Keratinocyte (primary cell): ENCODE measurements around the gene VANGL2. TPM values are rescaled to one million over a fixed set of nuclear protein-coding genes. Genes with fewer than 3 reads are reported as not detected.

Source experiments
- DNase-seq: peaks from one replicate; pipeline ENCODE4 v3.0.0-alpha.2; 2011; ENCODE audit warnings: low read depth, missing footprints, low spot score
- FAIRE-seq: peaks from 2 replicates; lab custom pipeline; 2011; peaks lifted over from hg19 to GRCh38; lab: Jason Lieb, UNC
- H2AFZ ChIP-seq: 2 replicates; pipeline ENCODE4 v1.6.0; 2012; ENCODE audit warnings: low read length, control low read depth, inconsistent platforms; ENCODE audit not compliant: control insufficient read depth
- H3K27ac ChIP-seq: 2 replicates; pipeline ENCODE4 v1.5.1; 2011; ENCODE audit warnings: low read length; ENCODE audit not compliant: control insufficient read depth, insufficient read depth
- H3K27me3 ChIP-seq: 3 replicates; pipeline ENCODE4 v1.6.0; 2011; ENCODE audit warnings: low read length; ENCODE audit not compliant: control insufficient read depth, insufficient read depth; ENCODE audit errors: extremely low read depth
- H3K36me3 ChIP-seq, 2 experiments: 2 replicates in 1 of 2; 3 replicates in 1 of 2; pipeline ENCODE4 v1.5.1; 2011; ENCODE audit warnings: low read length in 2 of 2, mild to moderate bottlenecking in 1 of 2; ENCODE audit not compliant: control insufficient read depth in 2 of 2, insufficient read depth in 2 of 2; ENCODE audit errors: extremely low read depth in 1 of 2
- H3K4me1 ChIP-seq: 3 replicates; pipeline ENCODE4 v1.5.1; 2011; ENCODE audit warnings: low read length; ENCODE audit not compliant: control insufficient read depth, insufficient read depth; ENCODE audit errors: extremely low read depth
- H3K4me2 ChIP-seq: 3 replicates; pipeline ENCODE4 v1.6.0; 2011; ENCODE audit warnings: low read depth, low read length; ENCODE audit not compliant: control insufficient read depth, insufficient read depth; ENCODE audit errors: extremely low read depth
- H3K4me3 ChIP-seq, 3 experiments: fragments of 200-600 bp in 1 of 3; sonication (generic) in 1 of 3; 2 replicates in 2 of 3; 3 replicates in 1 of 3; pipeline ENCODE4 v1.5.1; 2011 to 2016; ENCODE audit warnings: low read length in 3 of 3, mild to moderate bottlenecking in 3 of 3, control low read depth in 2 of 3, inconsistent platforms in 1 of 3, low read depth in 1 of 3, mixed read lengths in 1 of 3, mixed run types in 1 of 3, moderate library complexity in 1 of 3; ENCODE audit not compliant: control insufficient read depth in 2 of 3, insufficient read depth in 2 of 3; ENCODE audit errors: extremely low read depth in 1 of 3
- H3K79me2 ChIP-seq: 2 replicates; pipeline ENCODE4 v1.6.0; 2012; ENCODE audit warnings: low read length; ENCODE audit not compliant: control insufficient read depth, insufficient read depth
- H3K9ac ChIP-seq: 3 replicates; pipeline ENCODE4 v1.6.0; 2011; ENCODE audit warnings: low read length; ENCODE audit not compliant: control insufficient read depth, insufficient read depth; ENCODE audit errors: extremely low read depth
- H3K9me1 ChIP-seq: 3 replicates; pipeline ENCODE4 v1.6.0; 2011; ENCODE audit warnings: low read length; ENCODE audit not compliant: control insufficient read depth, insufficient read depth; ENCODE audit errors: extremely low read depth
- H3K9me3 ChIP-seq: 2 replicates; pipeline ENCODE4 v1.5.1; 2012; ENCODE audit warnings: low read depth, low read length; ENCODE audit not compliant: control insufficient read depth
- H4K20me1 ChIP-seq: 3 replicates; pipeline ENCODE4 v1.6.0; 2011; ENCODE audit warnings: low read length; ENCODE audit not compliant: control insufficient read depth, insufficient read depth; ENCODE audit errors: extremely low read depth
- EZH2 ChIP-seq: IDR thresholded peaks from one replicate; pipeline ENCODE4 v1.6.1; 2012; ENCODE audit warnings: inconsistent platforms, mild to moderate bottlenecking, low read length, moderate library complexity
- dilution Hi-C: fragments of 300-500 bp; cut with MboI; formaldehyde crosslinking; loops from one replicate; pipeline ENCODE4 v1.7.0; 2020; ENCODE audit warnings: low sequenced_read_pairs; ENCODE audit not compliant: extremely low pct_ligation_motif_present
- polyA plus RNA-seq, 5 experiments: library from polyadenylated mRNA; depleted of rRNA in 3 of 5; stranded (reverse) in 3 of 5; stranded (forward) in 1 of 5; unstranded in 1 of 5; fragments of >200 nt; gene quantifications; 1 replicate in 1 of 5; 2 replicates in 3 of 5; 3 replicates in 1 of 5; pipeline versions ENCODE4 v1.2.1 to v1.2.3, GENCODE V29; 2011 to 2012; ENCODE audit warnings: missing spikeins in 2 of 5, low read depth in 1 of 5, low replicate concordance in 1 of 5
- TF ChIP-seq, protein P1 (sequence below), 3 experiments: IDR thresholded peaks in 1 of 3; conservative IDR thresholded peaks in 1 of 3; optimal IDR thresholded peaks in 1 of 3; 2 replicates in 2 of 3; 3 replicates in 1 of 3; pipeline versions ENCODE3 to v1.5.1; 2011; ENCODE audit warnings: low read length in 3 of 3, mild to moderate bottlenecking in 3 of 3, moderate library complexity in 2 of 3, control low read depth in 1 of 3, inconsistent platforms in 1 of 3; ENCODE audit not compliant: insufficient read depth in 2 of 3; ENCODE audit errors: extremely low read depth in 1 of 3

The VANGL2 gene
- polyA plus RNA-seq, 1 donor (not counting 4 experiments of a cell fraction or from before 2014, with no cell fraction given), result 10.9 TPM

- no peak for FAIRE-seq
Measured at GRCh38 chr1:160427625-160428024, 27.3 kb downstream of the VANGL2 start.

GRCh38 chr1:160428053-160428452 is 27.7 kb downstream of the VANGL2 start:
- no peak overlapping the region for H3K4me2 ChIP-seq
- H4K20me1 ChIP-seq, result no peaks in the 10 kb centered on the region
- TF ChIP-seq EZH2, result no peak
- TF ChIP-seq, protein P1, sequence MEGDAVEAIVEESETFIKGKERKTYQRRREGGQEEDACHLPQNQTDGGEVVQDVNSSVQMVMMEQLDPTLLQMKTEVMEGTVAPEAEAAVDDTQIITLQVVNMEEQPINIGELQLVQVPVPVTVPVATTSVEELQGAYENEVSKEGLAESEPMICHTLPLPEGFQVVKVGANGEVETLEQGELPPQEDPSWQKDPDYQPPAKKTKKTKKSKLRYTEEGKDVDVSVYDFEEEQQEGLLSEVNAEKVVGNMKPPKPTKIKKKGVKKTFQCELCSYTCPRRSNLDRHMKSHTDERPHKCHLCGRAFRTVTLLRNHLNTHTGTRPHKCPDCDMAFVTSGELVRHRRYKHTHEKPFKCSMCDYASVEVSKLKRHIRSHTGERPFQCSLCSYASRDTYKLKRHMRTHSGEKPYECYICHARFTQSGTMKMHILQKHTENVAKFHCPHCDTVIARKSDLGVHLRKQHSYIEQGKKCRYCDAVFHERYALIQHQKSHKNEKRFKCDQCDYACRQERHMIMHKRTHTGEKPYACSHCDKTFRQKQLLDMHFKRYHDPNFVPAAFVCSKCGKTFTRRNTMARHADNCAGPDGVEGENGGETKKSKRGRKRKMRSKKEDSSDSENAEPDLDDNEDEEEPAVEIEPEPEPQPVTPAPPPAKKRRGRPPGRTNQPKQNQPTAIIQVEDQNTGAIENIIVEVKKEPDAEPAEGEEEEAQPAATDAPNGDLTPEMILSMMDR (optimal IDR thresholded peaks at IDR 0.05 in 1 of 3, IDR thresholded peaks at IDR 0.05 in 1 of 3, conservative IDR thresholded peaks at IDR 0.05 in 1 of 3; ENCODE audit: extremely low read depth in 1 of 3, insufficient read depth in 2 of 3, low read length in 3 of 3), result no peak
- DNase-seq (no peak), FAIRE-seq (no peak)
- dilution Hi-C loops, result loop anchor here (25.0 kb wide), 1 partner anchor 184 kb away; no protein-coding TSS in a partner anchor
- H3K27ac ChIP-seq, result no peak overlapping the region
- H3K9me1 ChIP-seq, result no peaks in the 10 kb centered on the region
- no peaks in the 10 kb centered on the region for H3K9me3 ChIP-seq
- peaks cover 13% of the 10 kb centered on the region for H3K4me1 ChIP-seq
- H3K4me3 ChIP-seq, result no peak overlapping the region
- no peaks in the 10 kb centered on the region for H3K79me2 ChIP-seq
- H3K36me3 ChIP-seq, result peaks cover 0 to 9% of the 10 kb centered on the region in 2 experiments
- no peak overlapping the region for H2AFZ ChIP-seq
- no peaks in the 10 kb centered on the region for H3K27me3 ChIP-seq
- no peak overlapping the region for H3K9ac ChIP-seq

More at GRCh38 chr1:160427625-160428024, 27.3 kb downstream of the VANGL2 start:
- no peak overlapping the region for H3K4me3 ChIP-seq
- H3K27ac ChIP-seq, result no peak overlapping the region
- H3K9me1 ChIP-seq, result no peaks in the 10 kb centered on the region
- no peak overlapping the region for H2AFZ ChIP-seq
- no peaks in the 10 kb centered on the region for H4K20me1 ChIP-seq
- DNase-seq, result no peak
- H3K9ac ChIP-seq, result no peak overlapping the region
- TF ChIP-seq EZH2, result no peak
- TF ChIP-seq, protein P1 (optimal IDR thresholded peaks at IDR 0.05 in 1 of 3, IDR thresholded peaks at IDR 0.05 in 1 of 3, conservative IDR thresholded peaks at IDR 0.05 in 1 of 3; ENCODE audit: extremely low read depth in 1 of 3, insufficient read depth in 2 of 3, low read length in 3 of 3), result no peak
- no peak overlapping the region for H3K4me2 ChIP-seq
- H3K4me1 ChIP-seq, result peaks cover 13% of the 10 kb centered on the region
- no peaks in the 10 kb centered on the region for H3K27me3 ChIP-seq
- dilution Hi-C loops, result loop anchor here (25.0 kb wide), 1 partner anchor 185 kb away; no protein-coding TSS in a partner anchor
- H3K79me2 ChIP-seq, result no peaks in the 10 kb centered on the region
- peaks cover 0 to 9% of the 10 kb centered on the region in 2 experiments for H3K36me3 ChIP-seq
- H3K9me3 ChIP-seq, result no peaks in the 10 kb centered on the region
